NCI-H146 treated with DMSO at 0.1 percent for 48 hours (cell line): ENCODE measurements around the gene TM2D3.
"Not testable (repeated sequence)": the region's sequence is repeated elsewhere in the genome, so short reads cannot be mapped to it uniquely, and the experiment has no call there.

ENCODE experiments used
- DNase-seq: peaks from one replicate; lab custom pipeline; 2025; ENCODE audit not compliant: unreplicated experiment; lab: John Stamatoyannopoulos, UW

TM2D3 gene

DNA sequence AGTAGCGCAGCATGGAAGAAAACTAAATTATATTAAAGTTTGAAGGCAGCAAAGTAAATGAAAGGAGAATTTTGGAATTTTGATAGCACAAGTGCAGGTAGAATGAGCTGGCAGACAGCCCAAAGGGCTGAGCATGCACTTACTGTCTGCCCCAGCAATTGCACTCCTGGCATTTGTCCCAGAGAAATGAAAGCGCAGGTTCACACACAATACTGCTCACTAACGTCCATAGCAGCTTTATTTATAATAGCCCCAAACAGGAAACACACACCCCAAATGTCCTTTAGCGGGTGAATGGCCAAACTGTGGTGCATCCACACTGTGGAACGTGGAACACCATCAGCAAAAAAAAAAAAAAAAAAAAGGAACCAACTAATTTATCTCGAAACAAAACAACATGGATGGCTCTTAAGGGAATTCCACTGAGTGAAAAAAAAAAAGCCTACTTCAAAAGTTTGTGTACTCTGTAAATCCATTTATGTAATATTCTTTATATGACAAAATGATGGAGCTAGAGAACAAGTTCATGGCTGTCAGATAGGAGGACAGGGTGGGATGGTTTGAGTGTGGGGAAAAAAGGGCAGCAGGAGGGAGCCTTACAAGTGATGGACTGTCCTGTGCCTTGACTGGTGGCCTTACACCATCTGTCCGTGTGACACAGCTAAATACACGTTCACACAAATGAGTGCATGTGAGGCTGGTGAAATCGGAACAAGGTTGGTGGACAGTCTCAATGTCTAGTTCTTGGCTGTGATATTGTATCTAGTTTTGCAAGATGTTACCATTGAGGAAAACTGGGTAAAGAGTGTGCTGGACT, 6.0 kb upstream of the TM2D3 start:
- no peak for DNase-seq

DNA sequence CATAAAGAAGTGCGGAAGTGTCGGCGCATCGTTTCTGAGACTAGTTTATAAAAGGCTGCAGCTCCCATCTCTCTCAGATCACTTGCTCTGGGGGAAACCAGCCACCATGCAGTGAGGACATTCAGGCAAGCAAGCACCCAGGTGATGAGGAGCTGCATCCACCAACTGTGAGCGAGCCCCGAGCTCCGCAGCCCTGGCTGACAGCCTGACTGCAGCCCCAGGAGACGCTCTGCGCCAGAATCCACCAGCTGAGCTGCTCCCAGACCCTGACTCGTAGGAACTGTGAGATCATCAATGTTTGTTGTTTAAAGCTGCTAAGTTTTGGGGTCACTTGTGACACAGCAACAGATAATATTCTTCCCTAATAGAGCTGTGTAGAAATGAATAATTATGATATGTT, 5.0 kb upstream of the TM2D3 start:
- DNase-seq = no peak

DNA sequence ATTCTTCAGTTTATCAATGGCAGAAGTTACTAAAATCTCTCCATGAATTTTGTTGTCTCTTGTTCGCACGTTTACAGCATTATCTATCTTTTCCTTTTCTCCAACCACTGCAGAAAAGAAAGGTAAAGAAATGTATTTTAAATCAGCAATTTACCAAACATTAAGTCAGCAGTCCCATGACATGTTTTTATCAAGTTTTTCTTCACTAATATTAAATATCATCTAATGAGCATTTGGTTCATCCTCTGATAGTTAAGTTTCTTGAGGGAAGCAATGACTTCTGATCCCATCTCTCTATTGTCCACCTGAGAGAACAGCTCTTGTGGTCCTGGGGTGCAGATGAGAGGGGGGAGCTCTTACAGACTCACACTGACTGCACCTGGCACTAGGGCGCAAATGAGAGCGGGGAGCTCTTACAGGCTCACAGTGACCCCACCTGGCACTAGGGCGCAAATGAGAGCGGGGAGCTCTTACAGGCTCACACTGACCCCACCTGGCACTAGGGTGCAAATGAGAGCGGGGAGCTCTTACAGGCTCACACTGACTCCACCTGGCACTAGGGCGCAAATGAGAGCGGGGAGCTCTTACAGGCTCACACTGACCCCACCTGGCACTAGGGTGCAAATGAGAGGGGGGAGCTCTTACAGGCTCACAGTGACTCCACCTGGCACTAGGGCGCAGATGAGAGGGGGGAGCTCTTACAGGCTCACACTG, 2.6 kb upstream of the TM2D3 start:
- not testable (repeated sequence) for DNase-seq

DNA sequence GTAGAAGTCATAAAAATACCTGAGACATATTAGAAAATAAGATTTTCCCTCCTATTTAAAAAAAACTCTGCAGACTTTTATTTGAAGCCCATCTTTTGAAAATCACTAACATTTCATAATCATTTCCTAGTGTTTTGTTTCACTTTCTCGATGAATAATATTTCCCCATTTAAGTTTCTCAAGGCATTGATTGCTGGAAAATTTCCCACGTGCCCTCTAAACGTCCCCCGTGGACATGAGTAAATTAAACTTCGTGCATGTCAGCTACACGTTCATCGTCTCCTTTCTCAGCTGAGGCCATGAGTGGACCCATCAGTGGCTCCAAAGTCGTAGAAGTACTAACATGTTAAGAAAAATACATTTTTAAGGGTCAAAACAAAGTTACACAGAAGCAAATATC, 2.0 kb upstream of the TM2D3 start:
- no peak for DNase-seq

DNA sequence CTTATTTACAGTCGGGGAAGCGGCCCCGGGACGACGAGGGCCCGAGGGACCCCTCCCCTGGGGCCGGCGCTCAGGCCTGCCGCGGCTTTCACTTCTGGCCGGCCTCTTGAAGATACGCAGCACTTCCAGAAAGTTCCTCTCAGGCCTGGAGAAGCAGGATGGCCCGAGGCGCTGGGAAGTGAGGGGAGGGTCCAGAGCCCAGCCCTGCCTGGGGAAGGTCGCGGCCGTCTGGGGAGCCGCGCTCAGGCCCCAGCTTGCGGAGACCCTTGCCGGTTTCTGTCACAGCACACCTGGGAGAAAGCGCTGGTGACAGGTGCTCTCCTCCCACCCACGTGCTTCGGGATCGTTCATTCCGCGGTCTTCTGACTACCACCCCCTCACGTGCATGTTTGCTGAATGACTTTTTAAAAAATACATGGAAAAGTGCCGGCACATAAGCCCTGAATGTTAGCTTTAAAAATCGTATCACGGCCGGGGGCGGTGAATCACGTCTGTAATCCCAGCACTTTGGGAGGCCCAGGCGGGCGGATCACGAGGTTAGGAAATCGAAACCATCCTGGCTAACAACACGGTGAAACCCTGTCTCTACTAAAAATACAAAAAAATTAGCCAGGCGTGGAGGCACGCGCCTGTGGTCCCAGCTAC, 727 bp upstream of the TM2D3 start:
- no peak for DNase-seq

DNA sequence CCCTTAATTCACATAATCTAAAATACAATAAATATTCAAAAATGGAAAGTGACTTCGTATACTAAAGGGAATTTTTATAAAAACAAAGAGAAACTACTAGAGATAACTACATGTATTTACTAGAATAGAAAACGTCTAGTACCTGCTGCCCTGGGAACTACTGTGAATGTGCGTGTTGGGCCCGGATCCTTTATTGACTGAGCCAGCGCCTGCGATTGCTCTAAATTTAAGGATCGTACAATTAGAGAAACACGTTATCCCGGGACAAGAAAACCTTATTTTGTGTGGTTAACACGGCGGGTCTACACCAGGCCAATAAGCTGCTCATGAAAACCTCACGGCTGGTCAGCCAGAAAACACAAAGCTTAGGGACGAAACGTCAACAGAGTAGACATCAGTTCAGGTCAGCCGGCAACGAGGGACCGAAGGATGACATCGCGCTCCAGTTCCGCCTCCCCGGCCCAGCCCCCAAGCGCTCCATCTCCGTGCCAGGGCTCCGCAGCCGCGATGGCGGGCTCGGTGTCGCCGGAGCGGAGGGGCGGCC, 555 bp downstream of the TM2D3 start:
- no peak for DNase-seq

DNA sequence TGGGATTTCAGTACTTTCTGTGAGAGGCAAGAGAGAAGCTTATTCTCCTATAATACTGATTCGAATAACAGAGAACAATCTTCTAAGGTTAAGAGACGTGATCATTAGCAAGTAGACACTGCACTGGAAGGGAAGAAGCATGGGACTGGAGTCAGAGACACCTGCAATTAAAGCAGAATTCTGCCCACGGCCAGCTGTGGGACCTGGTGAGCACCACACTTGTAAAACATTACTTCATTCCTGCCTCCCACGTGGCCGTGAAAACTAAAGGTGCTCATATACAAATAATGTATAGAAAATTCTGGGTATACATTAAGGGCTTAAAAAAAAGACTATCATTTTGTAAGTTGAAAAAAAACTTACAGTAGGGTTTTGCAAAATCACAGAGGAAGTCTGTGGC, 2.0 kb downstream of the TM2D3 start:
- DNase-seq = no peak

DNA sequence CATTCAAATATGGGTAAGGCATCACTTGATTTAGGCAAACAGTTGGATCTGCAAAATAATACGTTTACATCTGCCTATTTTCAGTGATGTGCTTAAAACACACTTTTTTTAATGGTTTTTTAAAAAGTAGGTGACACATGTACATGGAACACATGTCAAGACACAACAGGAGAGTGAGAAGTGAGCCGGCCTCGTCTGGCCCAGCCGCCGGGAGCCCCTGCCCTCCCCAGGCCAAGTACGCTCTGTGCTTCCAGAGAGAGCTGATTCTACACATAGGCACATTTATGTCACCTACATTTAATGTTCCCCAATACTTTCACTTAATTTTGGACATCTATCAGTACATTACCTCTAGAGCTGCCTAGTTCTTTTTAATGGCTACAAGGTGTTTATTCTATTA, 3.8 kb downstream of the TM2D3 start:
- DNase-seq = no peak

DNA sequence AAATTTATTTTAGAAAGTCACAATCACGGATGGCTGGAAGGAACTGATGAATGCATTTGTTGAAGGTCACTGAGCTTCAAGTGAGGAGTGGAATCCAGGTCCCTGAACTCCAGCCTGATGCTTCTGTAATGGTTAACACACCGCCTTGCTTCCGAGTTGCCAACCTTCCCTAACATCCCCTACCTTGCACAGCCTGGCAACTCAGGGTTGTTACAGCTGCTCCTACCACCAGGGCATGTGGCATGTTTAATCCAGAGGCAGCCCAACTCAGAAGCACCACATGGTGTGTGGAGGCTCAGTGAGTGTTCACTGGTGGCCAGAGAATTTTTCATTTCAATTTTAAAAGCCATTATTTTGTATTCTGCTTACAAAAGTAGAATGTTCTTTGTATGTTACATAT, 4.9 kb downstream of the TM2D3 start:
- no peak for DNase-seq

DNA sequence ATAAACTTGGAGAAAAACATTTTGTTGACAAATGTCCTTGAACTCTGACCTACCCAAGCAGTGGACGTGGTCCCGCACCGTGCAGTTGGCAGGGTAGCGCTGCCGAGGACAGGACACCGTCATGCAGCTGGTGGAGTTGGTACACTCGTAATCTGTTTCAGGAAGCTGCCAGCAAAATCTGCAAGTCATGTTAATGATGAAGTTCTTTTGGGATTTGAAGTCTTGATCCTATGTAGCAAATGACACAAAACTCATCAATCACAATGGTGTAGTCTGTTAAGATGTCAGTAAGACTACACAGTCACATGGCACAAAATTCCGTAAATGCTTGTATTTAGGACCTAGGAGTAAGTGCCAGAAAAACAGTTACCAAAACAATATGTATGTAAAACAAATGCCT, 5.5 kb downstream of the TM2D3 start:
- DNase-seq = no peak

DNA sequence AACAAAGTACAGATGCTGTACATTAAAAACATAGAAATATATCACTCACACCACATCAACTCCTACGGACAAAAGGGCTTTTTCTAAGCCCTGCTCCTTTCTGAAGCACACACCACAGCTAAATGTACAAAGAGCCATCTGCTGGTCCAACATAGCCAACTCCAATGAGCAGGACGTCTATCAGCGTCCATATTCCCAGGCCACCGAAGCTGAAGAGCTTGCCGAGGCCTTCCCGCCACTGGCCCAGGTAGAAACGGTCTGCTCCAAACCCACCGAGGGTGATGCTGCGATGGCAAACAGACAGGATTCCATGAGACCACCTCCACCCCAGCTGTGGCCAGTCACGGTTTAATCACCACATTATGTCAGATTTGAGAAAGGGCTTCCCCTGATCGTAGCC, 9.8 kb downstream of the TM2D3 start:
- no peak for DNase-seq

DNA sequence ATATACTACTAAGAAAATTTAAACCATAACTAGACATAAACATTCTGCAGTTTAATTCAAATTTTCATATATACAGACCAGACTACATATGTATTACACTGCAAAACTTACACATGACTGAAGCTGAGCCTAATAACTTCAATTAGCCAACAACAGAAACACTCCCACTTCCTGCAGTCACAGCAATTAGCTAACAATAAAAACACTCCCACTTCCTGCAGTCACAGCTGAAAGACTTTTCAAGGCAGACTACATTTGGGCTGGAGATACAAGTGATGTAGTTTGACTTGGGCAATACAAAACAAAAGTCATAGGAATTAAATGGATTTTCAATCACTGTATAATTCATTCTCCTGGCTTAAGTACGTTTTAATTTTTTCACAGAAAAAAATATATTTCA, 10.3 kb downstream of the TM2D3 start:
- peak; percentile 74 for DNase-seq

DNA sequence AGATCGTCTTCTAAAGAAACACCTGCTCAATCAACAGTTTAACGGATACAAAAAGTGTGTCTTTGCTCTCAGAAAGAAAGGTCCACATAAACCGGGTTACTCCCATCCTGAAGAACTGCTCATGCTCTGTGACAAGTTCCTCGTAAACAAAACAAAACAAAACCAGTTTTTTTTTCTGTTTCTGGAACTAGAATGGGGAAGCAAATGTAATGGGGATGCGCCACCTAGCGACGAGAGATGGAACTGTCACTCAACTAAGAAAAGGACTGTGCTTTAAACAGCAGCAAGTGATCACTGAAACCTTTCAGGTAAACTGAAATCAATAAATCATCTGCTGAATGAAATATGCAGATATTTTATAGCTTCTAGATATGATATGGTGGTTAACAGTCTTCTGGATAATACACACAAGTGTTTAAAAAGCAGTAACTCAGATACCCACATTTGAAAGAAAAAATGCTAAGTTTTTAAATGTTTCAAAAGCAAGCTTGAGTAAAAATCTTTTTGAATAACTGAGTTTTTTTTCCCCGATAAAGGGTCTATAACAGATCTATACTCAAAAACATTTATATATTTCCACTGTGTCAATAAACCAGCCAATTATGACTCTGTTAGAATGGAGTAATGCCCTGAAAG, 10.9 kb downstream of the TM2D3 start:
- DNase-seq = peak; percentile 62

DNA sequence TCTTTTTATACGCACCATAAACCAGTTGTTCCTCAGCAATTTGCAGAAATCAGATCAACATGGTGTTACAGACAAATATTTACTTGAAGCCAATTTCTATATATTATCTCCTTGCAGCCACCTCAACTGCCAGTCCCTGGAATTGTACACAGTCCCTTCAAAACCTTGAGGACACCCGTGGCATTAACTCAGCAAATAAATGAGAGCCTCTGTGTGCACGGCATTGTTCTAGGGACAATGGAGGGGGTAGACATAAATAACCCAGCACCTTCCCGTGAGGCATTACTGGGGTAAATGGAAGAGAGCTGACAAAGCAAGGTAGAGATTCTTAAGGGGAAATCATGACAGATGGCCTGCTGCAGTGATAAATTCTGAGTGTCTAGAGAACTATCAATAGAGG, 12.5 kb downstream of the TM2D3 start:
- no peak for DNase-seq

DNA sequence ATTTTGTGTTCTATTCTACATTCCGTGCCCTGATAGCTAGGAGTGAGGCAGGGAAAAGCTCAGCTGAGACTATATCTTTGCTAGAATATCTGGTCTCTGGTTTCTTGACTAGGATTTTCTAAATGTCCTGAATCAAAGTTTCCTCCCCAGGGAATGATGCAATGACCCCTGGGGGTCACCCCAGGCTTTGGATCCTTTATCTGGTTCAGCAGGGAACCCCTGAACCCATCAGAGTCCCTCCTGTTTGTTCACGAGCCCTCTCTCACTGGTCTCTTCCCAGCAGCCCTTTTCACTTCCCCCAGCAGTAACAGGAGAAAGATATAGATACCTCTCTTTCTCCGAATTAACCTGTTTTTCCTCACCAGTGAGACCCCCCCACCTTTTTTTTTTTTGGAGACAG, 14.3 kb downstream of the TM2D3 start:
- DNase-seq = no peak

DNA sequence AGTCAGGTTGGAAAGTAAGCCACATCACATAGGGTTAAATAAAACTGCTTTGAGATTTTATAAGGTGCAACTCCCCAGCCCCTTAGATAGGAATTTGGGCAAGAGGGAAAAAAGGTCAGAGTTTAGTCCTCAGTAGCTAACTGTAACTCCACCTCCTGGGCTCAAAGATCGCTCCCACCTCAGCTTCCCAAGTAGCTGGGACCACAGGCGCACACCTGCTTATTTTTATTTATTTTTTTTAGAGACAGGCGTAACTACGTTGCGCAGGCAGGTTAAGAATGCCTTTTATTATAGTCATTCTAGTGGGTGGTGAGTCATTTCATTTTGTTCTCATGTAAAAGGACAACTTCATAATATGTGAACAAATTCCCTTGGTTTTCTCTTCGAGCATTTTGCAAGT, 14.7 kb downstream of the TM2D3 start:
- no peak for DNase-seq

DNA sequence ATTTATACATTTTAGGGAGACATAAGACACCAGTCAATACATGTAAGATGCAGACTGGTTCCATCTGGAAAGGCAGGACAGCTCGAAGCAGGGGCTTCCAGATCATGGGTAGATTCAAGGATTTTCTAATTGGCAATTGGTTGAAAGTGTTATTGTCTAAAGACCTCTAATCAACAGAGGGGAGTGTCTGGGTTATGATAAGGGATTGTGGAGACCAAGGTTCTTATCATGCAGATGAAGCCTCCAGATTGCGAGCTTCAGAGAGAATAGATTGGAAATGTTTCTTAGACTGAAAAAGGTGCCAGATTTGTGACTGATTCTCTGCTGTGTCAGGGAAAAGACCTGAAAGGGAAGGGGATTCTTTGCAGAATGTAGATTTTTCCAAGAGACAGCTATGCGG, 15.1 kb downstream of the TM2D3 start:
- no peak for DNase-seq

DNA sequence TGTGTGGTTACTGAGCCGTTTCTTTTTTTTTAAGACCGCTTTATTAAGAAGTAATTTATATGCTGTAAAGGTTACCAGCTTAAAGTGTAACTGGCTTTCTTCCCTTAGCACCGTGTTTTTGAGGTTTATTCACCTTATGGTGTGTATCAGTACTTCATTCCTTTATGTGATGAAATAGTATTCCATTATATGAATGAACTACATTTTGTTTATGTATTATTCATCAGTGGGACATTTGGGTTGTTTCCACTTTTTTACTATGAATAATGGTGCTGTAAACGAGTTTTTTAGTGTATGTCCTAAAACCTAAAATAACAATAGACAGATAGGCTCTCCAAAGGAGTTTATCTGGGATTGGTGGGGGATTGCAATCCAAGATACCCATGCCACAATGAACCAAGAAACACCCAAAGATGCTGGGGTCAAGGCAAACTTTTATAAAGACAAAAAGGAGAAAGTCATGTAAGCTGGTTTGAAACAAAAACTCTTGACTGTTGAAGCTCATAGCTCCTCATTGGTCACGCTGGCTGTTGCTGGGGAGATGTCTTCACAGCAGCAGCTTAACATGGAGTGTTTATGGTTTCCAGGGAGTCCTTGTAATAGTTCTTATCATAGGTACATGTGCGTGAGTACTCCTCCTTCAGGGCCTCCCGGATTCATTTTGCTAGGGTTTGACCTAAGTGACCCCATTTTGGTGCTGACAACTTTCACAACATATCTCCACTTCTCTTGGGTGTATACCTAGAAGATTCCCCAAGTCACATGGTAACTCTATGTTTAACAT, 16.0 kb downstream of the TM2D3 start:
- no peak for DNase-seq

DNA sequence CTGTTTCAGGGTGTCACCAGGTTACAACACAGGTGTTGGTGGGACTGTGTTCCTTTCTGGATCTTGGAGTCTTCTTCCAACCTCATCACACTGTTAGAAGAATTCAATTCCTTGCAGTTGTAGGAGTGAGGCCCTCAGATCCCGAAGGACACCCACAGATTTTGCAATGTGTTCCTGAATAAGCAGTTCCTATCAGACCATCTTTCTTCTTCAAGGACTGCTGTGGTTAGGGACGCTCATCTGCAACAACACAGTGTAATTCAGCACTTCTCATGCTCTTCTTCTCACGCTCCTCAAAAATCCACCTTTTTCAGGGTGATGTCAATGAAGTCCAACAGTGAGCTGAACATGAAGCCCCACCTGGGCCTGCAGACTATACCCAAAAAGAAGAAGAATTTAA, 18.8 kb downstream of the TM2D3 start:
- no peak for DNase-seq

DNA sequence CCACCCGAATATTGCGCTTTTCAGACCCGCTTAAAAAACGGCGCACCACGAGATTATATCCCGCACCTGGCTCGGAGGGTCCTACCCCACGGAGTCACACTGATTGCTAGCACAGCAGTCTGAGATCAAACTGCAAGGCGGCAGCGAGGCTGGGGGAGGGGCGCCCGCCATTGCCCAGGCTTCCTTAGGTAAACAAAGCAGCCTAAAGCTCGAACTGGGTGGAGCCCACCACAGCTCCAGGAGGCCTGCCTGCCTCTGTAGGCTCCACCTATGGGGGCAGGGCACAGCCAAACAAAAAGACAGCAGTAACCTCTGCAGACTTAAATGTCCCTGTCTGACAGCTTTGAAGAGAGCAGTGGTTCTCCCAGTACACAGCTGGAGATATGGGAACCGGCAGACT, 25.5 kb downstream of the TM2D3 start:
- not testable (repeated sequence) for DNase-seq

DNA sequence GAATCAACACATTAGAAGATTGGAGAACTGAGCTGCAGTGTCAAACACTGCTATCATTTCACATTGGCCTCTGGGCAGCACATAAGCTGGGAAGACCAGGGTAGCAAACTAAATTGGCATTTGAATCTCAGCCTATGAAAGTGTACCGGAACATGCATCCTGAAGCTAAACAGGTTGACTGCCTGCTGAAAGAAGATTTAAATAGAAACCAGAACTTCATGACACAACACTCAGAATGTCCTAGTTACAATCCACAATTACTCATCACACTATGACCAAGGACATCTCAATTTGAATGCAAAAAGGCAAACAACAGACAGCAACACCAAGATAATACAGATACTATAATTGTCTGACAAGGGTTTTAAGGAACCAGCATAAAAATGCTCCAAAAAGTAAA, 26.2 kb downstream of the TM2D3 start:
- no peak for DNase-seq
